Tibial artery (tissue), 4 donors: ENCODE data around the gene UMODL1.

Experiments
- DNase-seq, 2 donors: peaks; one replicate each; pipeline ENCODE4 v3.0.0-alpha.2; 2019
- H3K27ac ChIP-seq, 2 donors: fragments of 200-600 bp; sonication (generic) in 1 of 2; 1 replicate in 1 of 2; 2 replicates in 1 of 2; pipeline ENCODE4 v1.5.1; 2018 to 2019; ENCODE audit warnings: mild to moderate bottlenecking in 1 of 2
- H3K27me3 ChIP-seq, 2 donors: fragments of 200-600 bp; sonication (generic) in 1 of 2; one replicate each; pipeline versions ENCODE4 v1.5.1 to v1.6.0; 2016 to 2019
- H3K36me3 ChIP-seq, 3 donors: fragments of 200-600 bp; sonication (generic) in 2 of 3; one replicate each; pipeline ENCODE4 v1.5.1; 2016 to 2019; ENCODE audit warnings: mild to moderate bottlenecking in 2 of 3
- H3K4me1 ChIP-seq, 4 donors: fragments of 200-600 bp; sonication (generic) in 2 of 4; 1 replicate in 3 of 4; 2 replicates in 1 of 4; pipeline ENCODE4 v1.5.1; 2016 to 2019
- H3K4me3 ChIP-seq, 2 donors: fragments of 200-600 bp; sonication (generic) in 1 of 2; 1 replicate in 1 of 2; 2 replicates in 1 of 2; pipeline ENCODE4 v1.5.1; 2018 to 2019; ENCODE audit warnings: mild to moderate bottlenecking in 2 of 2
- H3K9me3 ChIP-seq, 3 donors: fragments of 200-600 bp; sonication (generic) in 1 of 3; one replicate each; pipeline ENCODE4 v1.5.1; 2016 to 2019
- intact Hi-C: fragments of 100-400 bp; cut with DNase I; formaldehyde crosslinking; loops from one replicate; pipeline ENCODE4 v1.15.0; 2023; ENCODE audit warnings: low total_unique reads
- TF ChIP-seq, protein P1 (sequence below), 2 experiments: fragments of 200-600 bp in 1 of 2; fragments of 450-650 bp in 1 of 2; IDR thresholded peaks; one replicate each; pipeline ENCODE4 v1.5.1; 2017 to 2019; ENCODE audit warnings: antibody characterized with exemption in 2 of 2, mild to moderate bottlenecking in 1 of 2, moderate library complexity in 1 of 2

Gene UMODL1

GRCh38 chr21:42132183-42132582, 61.1 kb downstream of the UMODL1 start:
- no peak for DNase-seq
- intact Hi-C loops: no loop called here
- H3K4me3 ChIP-seq: no peak overlapping the region
- TF ChIP-seq, protein P1, sequence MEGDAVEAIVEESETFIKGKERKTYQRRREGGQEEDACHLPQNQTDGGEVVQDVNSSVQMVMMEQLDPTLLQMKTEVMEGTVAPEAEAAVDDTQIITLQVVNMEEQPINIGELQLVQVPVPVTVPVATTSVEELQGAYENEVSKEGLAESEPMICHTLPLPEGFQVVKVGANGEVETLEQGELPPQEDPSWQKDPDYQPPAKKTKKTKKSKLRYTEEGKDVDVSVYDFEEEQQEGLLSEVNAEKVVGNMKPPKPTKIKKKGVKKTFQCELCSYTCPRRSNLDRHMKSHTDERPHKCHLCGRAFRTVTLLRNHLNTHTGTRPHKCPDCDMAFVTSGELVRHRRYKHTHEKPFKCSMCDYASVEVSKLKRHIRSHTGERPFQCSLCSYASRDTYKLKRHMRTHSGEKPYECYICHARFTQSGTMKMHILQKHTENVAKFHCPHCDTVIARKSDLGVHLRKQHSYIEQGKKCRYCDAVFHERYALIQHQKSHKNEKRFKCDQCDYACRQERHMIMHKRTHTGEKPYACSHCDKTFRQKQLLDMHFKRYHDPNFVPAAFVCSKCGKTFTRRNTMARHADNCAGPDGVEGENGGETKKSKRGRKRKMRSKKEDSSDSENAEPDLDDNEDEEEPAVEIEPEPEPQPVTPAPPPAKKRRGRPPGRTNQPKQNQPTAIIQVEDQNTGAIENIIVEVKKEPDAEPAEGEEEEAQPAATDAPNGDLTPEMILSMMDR (IDR thresholded peaks at IDR 0.05): no peak
- peaks cover 0 to 10% (median 0%) of the 10 kb centered on the region in 4 donors for H3K4me1 ChIP-seq
- H3K27me3 ChIP-seq: peaks cover 0 to 19% of the 10 kb centered on the region in 2 donors
- no peaks in the 10 kb centered on the region for H3K9me3 ChIP-seq
- no peak overlapping the region for H3K27ac ChIP-seq
- no peaks in the 10 kb centered on the region for H3K36me3 ChIP-seq

DNA sequence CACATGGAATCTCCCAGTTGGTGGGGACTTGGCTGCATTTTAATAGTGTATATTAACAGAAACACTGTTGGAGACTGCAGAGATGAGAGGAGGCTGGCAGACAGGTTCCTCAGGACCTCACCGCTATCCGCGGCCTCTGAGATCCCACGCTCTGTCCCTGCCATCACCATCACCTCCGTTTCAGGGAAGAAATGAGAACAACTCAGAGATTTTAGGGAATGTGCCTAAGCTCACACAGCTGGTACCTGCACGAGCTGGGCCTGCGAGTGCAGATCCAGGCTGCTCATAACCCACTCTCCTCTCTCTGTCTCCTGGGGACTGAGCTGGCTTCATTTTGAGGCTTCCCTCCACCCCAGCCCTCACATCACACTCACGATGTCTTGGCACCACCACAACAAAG, 62.0 kb downstream of the UMODL1 start:
- H3K36me3 ChIP-seq: no peaks in the 10 kb centered on the region
- no peak for DNase-seq
- H3K27ac ChIP-seq: no peak overlapping the region
- peaks cover 0 to 10% (median 0%) of the 10 kb centered on the region in 4 donors for H3K4me1 ChIP-seq
- H3K27me3 ChIP-seq: peaks cover 0 to 12% of the 10 kb centered on the region in 2 donors
- intact Hi-C loops: no loop called here
- TF ChIP-seq, protein P1 (IDR thresholded peaks at IDR 0.05): no peak
- no peak overlapping the region for H3K4me3 ChIP-seq
- no peaks in the 10 kb centered on the region for H3K9me3 ChIP-seq

DNA sequence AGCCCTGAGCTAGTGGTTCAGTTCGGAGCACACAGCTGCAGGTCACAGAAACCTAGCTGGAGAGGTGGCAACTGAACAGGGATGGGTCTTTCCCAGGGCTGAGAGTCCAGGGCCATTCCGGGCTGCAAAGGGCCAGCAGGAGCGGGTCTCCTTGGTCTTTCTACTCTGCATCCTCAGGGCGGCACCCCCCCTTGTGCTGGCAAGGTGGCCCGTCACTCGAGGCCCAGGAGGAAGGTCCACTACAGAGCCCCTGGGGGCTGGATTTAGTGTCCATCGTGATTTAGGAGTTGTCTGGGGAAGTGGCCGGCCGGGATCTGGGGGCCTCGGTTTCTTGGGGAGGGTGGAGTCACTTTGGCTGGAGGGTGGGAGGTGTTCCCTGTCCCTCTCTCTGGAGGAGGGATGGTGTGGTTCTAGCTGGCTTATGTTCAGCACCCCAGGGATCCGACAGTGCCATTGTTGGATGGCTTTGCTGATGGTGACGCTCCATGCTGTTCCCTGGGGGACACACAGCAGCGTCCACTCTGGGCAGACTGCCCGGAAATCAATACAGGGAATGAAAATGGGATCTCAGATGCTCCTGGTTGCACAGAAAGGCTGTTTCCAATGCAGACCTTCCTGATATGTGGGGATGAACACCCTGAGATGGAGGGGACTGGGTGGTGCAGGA, 64.4 kb downstream of the UMODL1 start:
- Histone ChIP-seq H3K4me1 (peaks cover 0 to 10% (median 0%) of the 10 kb centered on the region in 4 donors), H3K9me3 (no peaks in the 10 kb centered on the region), H3K4me3 (no peak overlapping the region), H3K36me3 (no peaks in the 10 kb centered on the region), H3K27me3 (peaks cover 0 to 7% of the 10 kb centered on the region in 2 donors), H3K27ac (no peak overlapping the region)
- TF ChIP-seq, protein P1 (IDR thresholded peaks at IDR 0.05): no peak
- DNase-seq: no peak
- intact Hi-C loops: no loop called here

DNA sequence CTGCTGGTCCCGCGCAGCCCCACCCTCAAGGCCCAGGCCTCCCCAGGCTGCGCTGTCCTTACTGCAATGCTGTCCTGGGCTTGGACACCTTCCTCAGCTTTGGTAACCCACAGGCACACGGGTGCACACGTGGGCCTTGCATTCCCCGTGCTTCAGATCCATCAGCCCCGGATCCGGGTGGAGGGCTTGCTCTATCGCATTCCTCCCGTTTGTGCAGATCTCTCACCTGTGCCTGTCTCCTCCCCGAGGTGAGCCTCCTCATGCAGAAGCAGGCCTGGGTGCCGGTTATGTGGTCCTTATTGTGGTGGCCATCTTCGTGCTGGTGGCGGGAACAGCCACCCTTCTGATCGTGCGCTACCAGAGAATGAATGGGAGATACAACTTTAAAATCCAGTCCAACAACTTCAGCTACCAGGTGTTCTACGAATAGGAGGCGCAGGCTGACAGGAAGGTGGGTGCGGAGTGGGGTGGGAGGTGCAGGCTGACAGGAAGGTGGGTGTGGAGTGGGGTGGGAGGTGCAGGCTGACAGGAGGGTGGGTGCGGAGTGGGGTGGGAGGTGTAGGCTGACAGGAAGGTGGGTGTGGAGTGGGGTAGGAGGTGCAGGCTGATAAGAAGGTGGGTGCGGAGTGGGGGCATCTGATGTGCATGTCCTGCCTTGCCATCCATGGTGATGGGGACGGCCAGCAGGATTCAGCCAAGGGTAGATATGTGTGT, 66.2 kb downstream of the UMODL1 start:
- TF ChIP-seq, protein P1 (IDR thresholded peaks at IDR 0.05): no peak
- Histone ChIP-seq H3K4me1 (peaks cover 0 to 10% (median 0%) of the 10 kb centered on the region in 4 donors), H3K4me3 (no peak overlapping the region), H3K27me3 (peaks cover 0 to 19% of the 10 kb centered on the region in 2 donors), H3K27ac (no peak overlapping the region), H3K9me3 (no peaks in the 10 kb centered on the region), H3K36me3 (no peaks in the 10 kb centered on the region)
- intact Hi-C loops: no loop called here
- DNase-seq: no peak

DNA sequence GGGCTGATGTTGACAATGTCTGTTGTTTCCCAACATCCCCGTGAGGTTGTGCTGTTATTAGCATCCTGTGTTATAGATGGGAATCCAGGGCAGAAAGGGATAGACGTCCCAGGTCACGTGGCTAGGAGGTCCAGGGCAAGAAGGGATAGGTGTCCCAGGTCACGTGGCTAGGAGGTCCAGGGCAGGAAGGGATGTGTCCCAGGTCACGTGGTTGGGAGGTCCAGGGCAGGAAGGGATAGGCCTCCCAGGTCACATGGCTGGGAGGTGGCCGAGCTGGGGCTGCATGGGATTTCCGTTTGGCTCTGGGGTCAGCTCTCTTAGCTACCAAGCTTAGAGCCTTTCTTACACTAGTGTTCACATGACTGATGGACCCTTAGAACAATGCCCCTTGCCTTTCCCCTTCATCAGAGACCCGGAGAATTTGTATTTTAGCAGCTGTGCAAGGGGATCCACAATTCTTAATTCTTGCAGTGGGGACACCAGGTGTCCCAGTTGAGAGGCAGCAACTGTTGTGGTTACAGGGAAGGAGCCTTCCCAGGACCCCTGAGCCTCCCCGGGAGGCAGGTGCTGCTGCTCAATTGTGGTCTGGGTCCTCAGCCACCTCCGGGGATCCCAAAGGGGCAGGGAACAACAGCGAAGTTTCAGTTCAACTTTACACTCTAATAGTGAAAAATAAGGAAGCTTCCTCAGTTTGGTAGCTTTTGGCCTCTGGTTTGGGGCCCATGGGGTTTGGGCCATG, 69.2 kb downstream of the UMODL1 start:
- intact Hi-C loops: no loop called here
- TF ChIP-seq, protein P1 (IDR thresholded peaks at IDR 0.05): no peak
- H3K27me3 ChIP-seq: peaks cover 0 to 20% of the 10 kb centered on the region in 2 donors
- H3K9me3 ChIP-seq: no peaks in the 10 kb centered on the region
- DNase-seq: no peak
- H3K4me3 ChIP-seq: no peak overlapping the region
- H3K36me3 ChIP-seq: no peaks in the 10 kb centered on the region
- H3K4me1 ChIP-seq: peaks cover 0 to 9% (median 0%) of the 10 kb centered on the region in 4 donors
- no peak overlapping the region for H3K27ac ChIP-seq
